Natural killer cell treated with Interleukin-12 subunit alpha and Interleukin-12 subunit beta and Interleukin-15 and Interleukin-18, amount 100 ng/mL, for 72 hours (primary cell): ENCODE measurements around the gene SLC25A4. TPM values are rescaled to one million over a fixed set of nuclear protein-coding genes. Genes with fewer than 3 reads are reported as not detected.
"Not testable (repeated sequence)": the region's sequence is repeated elsewhere in the genome, so short reads cannot be mapped to it uniquely, and the experiment has no call there.

Source experiments
- ATAC-seq, 2 donors: fragments of 150-1000 bp; cut with Tn5 transposase in 1 of 2; sonication (Bioruptor Pico), chemical (Tn5 transposase) in 1 of 2; 2 replicates each; pipeline ENCODE4 v1.10.0; 2021
- DNase-seq: peaks from one replicate; pipeline ENCODE4 v3.0.0; 2022; ENCODE audit warnings: low spot score
- H3K27ac Mint-ChIP-seq, 2 donors: 1 replicate in 1 of 2; 2 replicates in 1 of 2; pipeline ENCODE4 v1.8.0; 2022; ENCODE audit warnings: mixed read lengths in 2 of 2, mild to moderate bottlenecking in 1 of 2, moderate library complexity in 1 of 2
- H3K27me3 Mint-ChIP-seq, 2 donors: 1 replicate in 1 of 2; 2 replicates in 1 of 2; pipeline ENCODE4 v1.8.0; 2022; ENCODE audit warnings: mixed read lengths in 2 of 2
- H3K36me3 Mint-ChIP-seq: one replicate; pipeline ENCODE4 v1.8.0; 2022; ENCODE audit warnings: mixed read lengths
- H3K4me1 Mint-ChIP-seq, 2 donors: 1 replicate in 1 of 2; 2 replicates in 1 of 2; pipeline ENCODE4 v1.8.0; 2022; ENCODE audit warnings: low read depth in 2 of 2, mixed read lengths in 2 of 2, mild to moderate bottlenecking in 1 of 2
- H3K4me3 Mint-ChIP-seq: one replicate; pipeline ENCODE4 v1.8.0; 2022; ENCODE audit warnings: mixed read lengths
- H3K9me3 Mint-ChIP-seq: 2 replicates; pipeline ENCODE4 v1.8.0; 2022; ENCODE audit warnings: mixed read lengths
- total RNA-seq, 2 donors: library from RNA; stranded (reverse); gene quantifications; one replicate each; pipeline ENCODE4 v1.2.3, GENCODE V29; 2022

SLC25A4 gene
- 10 to 100 TPM in 1 of 2 donors, 1 to 10 TPM in 1; 9.7 to 13.6 TPM for total RNA-seq

- H3K4me3 Mint-ChIP-seq: peak within 1 kb of the TSS; percentile 81
- H3K4me1 Mint-ChIP-seq: peaks cover 13% of the 10 kb centered on the region in 2 donors
- peak; percentile 97 to 98 for ATAC-seq
- H3K9me3 Mint-ChIP-seq: no peaks in the 10 kb centered on the region
- peaks cover 6 to 12% of the 10 kb centered on the region in 2 donors for H3K27me3 Mint-ChIP-seq
- peak; percentile 90 for DNase-seq
- H3K36me3 Mint-ChIP-seq: no peaks in the 10 kb centered on the region
- peak within 1 kb of the TSS; percentile 2 to 71 for H3K27ac Mint-ChIP-seq
These were observed at the start of gene SLC25A4 for GRCh38 chr4:185142912-185143600. Gene SLC25A4, plus strand, starts transcription at chr4:185143266. Its CDS starts 107 bp downstream, at chr4:185143373.

GRCh38 chr4:185093603-185094002 lies 49.5 kb upstream of the SLC25A4 start:
- peaks cover 25 to 41% of the 10 kb centered on the region in 2 donors for H3K27me3 Mint-ChIP-seq
- no peaks in the 10 kb centered on the region for H3K9me3 Mint-ChIP-seq
- H3K36me3 Mint-ChIP-seq: no peaks in the 10 kb centered on the region
- no peak overlapping the region for H3K27ac Mint-ChIP-seq
- DNase-seq (no peak), ATAC-seq (no peak)
- H3K4me3 Mint-ChIP-seq: no peak overlapping the region
- H3K4me1 Mint-ChIP-seq: no peaks in the 10 kb centered on the region

- Mint-ChIP-seq H3K4me3 (no peak overlapping the region), H3K27ac (no peak overlapping the region), H3K4me1 (no peaks in the 10 kb centered on the region), H3K9me3 (no peaks in the 10 kb centered on the region), H3K36me3 (no peaks in the 10 kb centered on the region), H3K27me3 (peaks cover 15 to 26% of the 10 kb centered on the region in 2 donors)
- DNase-seq (no peak), ATAC-seq (no peak)
These were observed 46.9 kb upstream of the SLC25A4 start for GRCh38 chr4:185096032-185096653.

- H3K4me3 Mint-ChIP-seq: no peak overlapping the region
- H3K27ac Mint-ChIP-seq: no peak overlapping the region
- no peaks in the 10 kb centered on the region for H3K36me3 Mint-ChIP-seq
- H3K4me1 Mint-ChIP-seq: no peaks in the 10 kb centered on the region
- DNase-seq (no peak), ATAC-seq (no peak)
- H3K27me3 Mint-ChIP-seq: peaks cover 17 to 29% of the 10 kb centered on the region in 2 donors
- H3K9me3 Mint-ChIP-seq: no peaks in the 10 kb centered on the region
These were observed 44.6 kb upstream of the SLC25A4 start for GRCh38 chr4:185098474-185098873.

- ATAC-seq (peak in 1 of 2 donors; percentile 24), DNase-seq (no peak)
- H3K27me3 Mint-ChIP-seq: peaks cover 20 to 31% of the 10 kb centered on the region in 2 donors
- H3K4me3 Mint-ChIP-seq: no peak overlapping the region
- no peaks in the 10 kb centered on the region for H3K9me3 Mint-ChIP-seq
- H3K36me3 Mint-ChIP-seq: no peaks in the 10 kb centered on the region
- no peak overlapping the region for H3K27ac Mint-ChIP-seq
- H3K4me1 Mint-ChIP-seq: no peaks in the 10 kb centered on the region
These were observed 43.9 kb upstream of the SLC25A4 start for GRCh38 chr4:185099024-185099682.

GRCh38 chr4:185099940-185100339 lies 43.1 kb upstream of the SLC25A4 start:
- Mint-ChIP-seq H3K27me3 (peaks cover 19 to 38% of the 10 kb centered on the region in 2 donors), H3K4me3 (no peak overlapping the region), H3K27ac (no peak overlapping the region), H3K9me3 (no peaks in the 10 kb centered on the region), H3K36me3 (no peaks in the 10 kb centered on the region), H3K4me1 (no peaks in the 10 kb centered on the region)
- ATAC-seq (no peak), DNase-seq (no peak)

GRCh38 chr4:185100423-185100822 lies 42.6 kb upstream of the SLC25A4 start:
- no peaks in the 10 kb centered on the region for H3K9me3 Mint-ChIP-seq
- H3K36me3 Mint-ChIP-seq: no peaks in the 10 kb centered on the region
- no peak overlapping the region for H3K27ac Mint-ChIP-seq
- no peak for ATAC-seq
- H3K4me1 Mint-ChIP-seq: no peaks in the 10 kb centered on the region
- DNase-seq: no peak
- peaks cover 14 to 35% of the 10 kb centered on the region in 2 donors for H3K27me3 Mint-ChIP-seq
- H3K4me3 Mint-ChIP-seq: no peak overlapping the region

- no peaks in the 10 kb centered on the region for H3K9me3 Mint-ChIP-seq
- no peak for DNase-seq
These were observed 41.6 kb upstream of the SLC25A4 start for GRCh38 chr4:185101354-185101890.

GRCh38 chr4:185104733-185105132 lies 38.3 kb upstream of the SLC25A4 start:
- no peak for ATAC-seq
- Mint-ChIP-seq H3K27me3 (peaks cover 25 to 60% of the 10 kb centered on the region in 2 donors), H3K4me3 (no peak overlapping the region), H3K4me1 (peaks cover 3 to 5% of the 10 kb centered on the region in 2 donors), H3K27ac (no peak overlapping the region), H3K9me3 (no peaks in the 10 kb centered on the region), H3K36me3 (no peaks in the 10 kb centered on the region)
- no peak for DNase-seq

More at GRCh38 chr4:185101354-185101890, 41.6 kb upstream of the SLC25A4 start:
- Mint-ChIP-seq H3K27ac (no peak overlapping the region), H3K36me3 (no peaks in the 10 kb centered on the region), H3K4me3 (no peak overlapping the region), H3K4me1 (no peaks in the 10 kb centered on the region), H3K27me3 (peaks cover 14 to 40% of the 10 kb centered on the region in 2 donors)
- no peak for ATAC-seq

- ATAC-seq (no peak), DNase-seq (no peak)
- H3K36me3 Mint-ChIP-seq: no peaks in the 10 kb centered on the region
- H3K4me3 Mint-ChIP-seq: no peak overlapping the region
- H3K27ac Mint-ChIP-seq: no peak overlapping the region
- peaks cover 25 to 68% of the 10 kb centered on the region in 2 donors for H3K27me3 Mint-ChIP-seq
- no peaks in the 10 kb centered on the region for H3K9me3 Mint-ChIP-seq
- peaks cover 3 to 5% of the 10 kb centered on the region in 2 donors for H3K4me1 Mint-ChIP-seq
These were observed 36.7 kb upstream of the SLC25A4 start for GRCh38 chr4:185106353-185106752.

- not testable (repeated sequence) for DNase-seq, H3K4me1 Mint-ChIP-seq, H3K4me3 Mint-ChIP-seq, H3K36me3 Mint-ChIP-seq, H3K27ac Mint-ChIP-seq, H3K9me3 Mint-ChIP-seq, ATAC-seq
- H3K27me3 Mint-ChIP-seq: peaks cover 20 to 61% of the 10 kb centered on the region in 2 donors
These were observed 35.5 kb upstream of the SLC25A4 start for GRCh38 chr4:185107574-185107973.

- Mint-ChIP-seq H3K4me3 (no peak overlapping the region), H3K4me1 (peaks cover 5% of the 10 kb centered on the region in 2 donors), H3K9me3 (no peaks in the 10 kb centered on the region), H3K27ac (no peak overlapping the region), H3K27me3 (peaks cover 16 to 55% of the 10 kb centered on the region in 2 donors), H3K36me3 (no peaks in the 10 kb centered on the region)
- ATAC-seq (no peak), DNase-seq (no peak)
These were observed 34.9 kb upstream of the SLC25A4 start for GRCh38 chr4:185108185-185108584.

- Mint-ChIP-seq H3K27ac (no peak overlapping the region), H3K4me3 (no peak overlapping the region), H3K27me3 (peaks cover 16 to 55% of the 10 kb centered on the region in 2 donors), H3K36me3 (no peaks in the 10 kb centered on the region), H3K9me3 (no peaks in the 10 kb centered on the region), H3K4me1 (peaks cover 5% of the 10 kb centered on the region in 2 donors)
- no peak for DNase-seq
- no peak for ATAC-seq
These were observed 34.4 kb upstream of the SLC25A4 start for GRCh38 chr4:185108669-185109068.

- Mint-ChIP-seq H3K9me3 (no peaks in the 10 kb centered on the region), H3K4me1 (peaks cover 5% of the 10 kb centered on the region in 2 donors), H3K27me3 (peaks cover 22 to 50% of the 10 kb centered on the region in 2 donors), H3K4me3 (no peak overlapping the region), H3K36me3 (no peaks in the 10 kb centered on the region), H3K27ac (no peak overlapping the region)
- DNase-seq: no peak
- no peak for ATAC-seq
These were observed 33.3 kb upstream of the SLC25A4 start for GRCh38 chr4:185109736-185110135.
